ENCODE measurements around the gene HDHD5.

DNA sequence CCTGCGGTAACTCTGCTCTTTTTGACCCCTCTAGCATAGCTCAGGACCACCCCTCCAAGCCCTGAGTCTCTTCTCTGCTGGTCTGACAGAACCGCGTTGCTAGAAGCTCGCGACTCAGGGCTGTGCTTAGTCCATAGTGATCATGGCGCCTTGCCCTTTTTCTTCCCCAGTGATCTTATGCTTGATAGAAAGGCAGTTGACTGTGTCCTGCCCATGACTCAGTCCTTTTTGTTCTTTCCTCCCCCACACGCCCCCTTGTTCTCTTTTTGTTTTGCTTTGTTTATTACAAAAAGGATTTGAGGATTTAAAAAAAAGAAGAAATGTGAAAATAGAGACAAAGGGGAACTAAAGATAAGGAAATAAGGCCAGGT is 56.8 kb downstream of the HDHD5 start:
- TF ChIP-seq ZNF274 (IDR thresholded peaks at IDR 0.05; ENCODE audit: low read depth, low read length): no peak
- no peak for TF ChIP-seq YY1 (IDR thresholded peaks at IDR 0.05; ENCODE audit: insufficient read depth, insufficient read length)

All from NT2/D1 (cell line).